Ishikawa (cell line): ENCODE data around the gene ARID1B.

Source experiments
- CEBPB ChIP-seq: IDR thresholded peaks from 2 replicates; pipeline ENCODE4 v1.6.1; 2012
- EP300 ChIP-seq: IDR thresholded peaks from 2 replicates; pipeline ENCODE4 v1.6.1; 2012; ENCODE audit warnings: borderline replicate concordance
- MAX ChIP-seq: IDR thresholded peaks from 2 replicates; pipeline ENCODE4 v1.6.1; 2012
- REST ChIP-seq: IDR thresholded peaks from 2 replicates; pipeline ENCODE4 v1.6.1; 2012; ENCODE audit warnings: low read depth, mild to moderate bottlenecking
- TCF12 ChIP-seq: IDR thresholded peaks from 2 replicates; pipeline ENCODE4 v1.6.1; 2012; ENCODE audit warnings: low read depth
- USF1 ChIP-seq: IDR thresholded peaks from 2 replicates; pipeline ENCODE4 v1.6.1; 2012
- YY1 ChIP-seq: IDR thresholded peaks from 2 replicates; pipeline ENCODE4 v1.6.1; 2012; ENCODE audit warnings: low read depth

- no peak for TF ChIP-seq USF1
- TF ChIP-seq CEBPB = no peak
- TF ChIP-seq MAX = no peak
- no peak for TF ChIP-seq EP300
- TF ChIP-seq REST = no peak
- no peak for TF ChIP-seq TCF12
- no peak for TF ChIP-seq YY1
Measured at GRCh38 chr6:157159348-157159747, 382.2 kb downstream of the ARID1B start.
